GM18508 (cell line): ENCODE measurements around the gene COX7A1.
"Not testable (repeated sequence)": the region's sequence is repeated elsewhere in the genome, so short reads cannot be mapped to it uniquely, and the experiment has no call there.

Experiments
- ATAC-seq: cut with Tn5 transposase; IDR thresholded peaks from one replicate; pipeline ENCODE4 v1.9.1; 2021; ENCODE audit warnings: moderate number of reproducible peaks; ENCODE audit not compliant: insufficient read depth, unreplicated experiment

Gene COX7A1

GRCh38 chr19:36152352-36153091 lies at the start of gene COX7A1:
COX7A1 (minus strand) TSS chr19:36152447; CDS start chr19:36152407, 40 bp downstream.
- ATAC-seq, result no peak

GRCh38 chr19:36201684-36202083 lies 49.4 kb upstream of the COX7A1 start:
- ATAC-seq, result no peak

GRCh38 chr19:36198119-36198518 lies 45.9 kb upstream of the COX7A1 start:
- ATAC-seq, result no peak

- no peak for ATAC-seq
Measured at GRCh38 chr19:36196249-36196648, 44.0 kb upstream of the COX7A1 start.

- not testable (repeated sequence) for ATAC-seq
Measured at GRCh38 chr19:36186722-36187121, 34.5 kb upstream of the COX7A1 start.

- no peak for ATAC-seq
Measured at GRCh38 chr19:36183245-36183628, 31.0 kb upstream of the COX7A1 start.

GRCh38 chr19:36182612-36183244 lies 30.5 kb upstream of the COX7A1 start:
- ATAC-seq, result no peak

- ATAC-seq, result not testable (repeated sequence)
Measured at GRCh38 chr19:36179077-36179476, 26.8 kb upstream of the COX7A1 start.

GRCh38 chr19:36173846-36174245 lies 21.6 kb upstream of the COX7A1 start:
- not testable (repeated sequence) for ATAC-seq

GRCh38 chr19:36172852-36173251 lies 20.6 kb upstream of the COX7A1 start:
- no peak for ATAC-seq

GRCh38 chr19:36169084-36169760 lies 17.0 kb upstream of the COX7A1 start:
- no peak for ATAC-seq

GRCh38 chr19:36163813-36164212 lies 11.6 kb upstream of the COX7A1 start:
- ATAC-seq, result no peak

GRCh38 chr19:36160821-36161596 lies 8.8 kb upstream of the COX7A1 start:
- no peak for ATAC-seq

- ATAC-seq, result no peak
Measured at GRCh38 chr19:36153126-36153525, 879 bp upstream of the COX7A1 start.

- ATAC-seq, result no peak
Measured at GRCh38 chr19:36152019-36152351, 262 bp downstream of the COX7A1 start.

GRCh38 chr19:36151144-36152018 lies 866 bp downstream of the COX7A1 start:
- ATAC-seq, result no peak

GRCh38 chr19:36150586-36150985 lies 1.7 kb downstream of the COX7A1 start:
- ATAC-seq, result no peak

- no peak for ATAC-seq
Measured at GRCh38 chr19:36149673-36150406, 2.4 kb downstream of the COX7A1 start.

GRCh38 chr19:36144624-36145023 lies 7.6 kb downstream of the COX7A1 start:
- ATAC-seq, result no peak
